Uterus (tissue), 4 donors: Measurements from ENCODE around the gene SUSD3. TPM values are rescaled to one million over a fixed set of nuclear protein-coding genes. Genes with fewer than 3 reads are reported as not detected.

Experiments
- DNase-seq, 2 donors: peaks; one replicate each; pipeline ENCODE4 v3.0.0-alpha.2; 2019 to 2020
- H3K27ac ChIP-seq, 2 donors: fragments of 200-600 bp; sonication (generic); 1 replicate in 1 of 2; 2 replicates in 1 of 2; pipeline ENCODE4 v1.5.1; 2016 to 2018
- H3K27me3 ChIP-seq, 2 donors: fragments of 200-600 bp; sonication (generic); one replicate each; pipeline ENCODE4 v1.5.1; 2018 to 2019; ENCODE audit warnings: control low read depth in 1 of 2
- H3K36me3 ChIP-seq, 2 donors: fragments of 200-600 bp; sonication (generic); one replicate each; pipeline ENCODE4 v1.5.1; 2019; ENCODE audit warnings: control low read depth in 1 of 2
- H3K4me1 ChIP-seq, 2 donors: fragments of 200-600 bp; sonication (generic); one replicate each; pipeline ENCODE4 v1.5.1; 2018 to 2019; ENCODE audit warnings: control low read depth in 1 of 2
- H3K4me3 ChIP-seq, 2 donors: fragments of 200-600 bp; sonication (generic); 1 replicate in 1 of 2; 2 replicates in 1 of 2; pipeline ENCODE4 v1.5.1; 2018 to 2019; ENCODE audit warnings: mild to moderate bottlenecking in 1 of 2
- H3K9me3 ChIP-seq, 2 donors: fragments of 200-600 bp; sonication (generic); one replicate each; pipeline ENCODE4 v1.5.1; 2019; ENCODE audit warnings: control low read depth in 1 of 2
- POLR2A ChIP-seq, 2 donors: fragments of 450-650 bp; IDR thresholded peaks; one replicate each; pipeline ENCODE4 v1.6.1; 2016; ENCODE audit warnings: antibody characterized with exemption in 2 of 2, mild to moderate bottlenecking in 1 of 2, moderate library complexity in 1 of 2
- intact Hi-C: fragments of 100-400 bp; cut with DNase I; formaldehyde crosslinking; loops from one replicate; pipeline ENCODE4 v1.15.1; 2023; ENCODE audit warnings: low total_unique reads
- total RNA-seq, 4 donors: library from RNA; depleted of rRNA in 3 of 4; stranded (reverse); fragments of >200 nt in 3 of 4; gene quantifications; one replicate each; pipeline versions ENCODE4 v1.1.0 to v1.2.4, GENCODE V29; 2014 to 2023
- TF ChIP-seq, protein P1 (sequence below), 4 experiments: fragments of 200-600 bp in 2 of 4; fragments of 450-650 bp in 2 of 4; sonication (generic) in 2 of 4; IDR thresholded peaks; one replicate each; pipeline ENCODE4 v1.5.1; 2016 to 2019; ENCODE audit warnings: antibody characterized with exemption in 4 of 4, mild to moderate bottlenecking in 2 of 4, moderate library complexity in 1 of 4
- donor health status: DM: yes; HTN: yes; CAD: no.

Gene SUSD3
- total RNA-seq, 4 donors from 2014 or later = 9.3 to 52.7 (median 14.7) TPM

DNA sequence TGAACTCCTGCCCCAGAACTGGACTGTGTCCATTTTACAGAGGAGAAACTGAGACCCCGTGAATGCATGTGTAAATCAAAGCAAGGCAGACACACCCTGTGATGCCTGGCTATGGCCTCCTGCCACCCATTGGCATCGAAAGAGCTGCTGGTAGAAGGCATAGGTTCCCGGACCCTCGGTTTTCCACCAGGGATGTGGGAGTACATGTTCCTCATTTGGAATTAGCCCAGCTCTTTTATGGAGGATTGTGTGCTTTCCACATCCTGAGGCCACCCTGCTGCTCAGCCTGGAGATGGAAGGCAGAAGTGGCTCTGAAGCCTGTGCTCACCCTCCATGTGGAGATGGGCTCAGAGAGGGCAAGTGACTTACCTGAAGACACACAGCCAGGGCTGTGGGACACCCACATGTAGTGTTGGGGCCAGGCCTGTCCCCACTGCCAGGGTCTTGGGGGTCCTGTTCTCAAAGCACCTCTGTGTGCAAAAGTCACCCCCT is 2.8 kb downstream of the SUSD3 start:
- TF ChIP-seq, protein P1, sequence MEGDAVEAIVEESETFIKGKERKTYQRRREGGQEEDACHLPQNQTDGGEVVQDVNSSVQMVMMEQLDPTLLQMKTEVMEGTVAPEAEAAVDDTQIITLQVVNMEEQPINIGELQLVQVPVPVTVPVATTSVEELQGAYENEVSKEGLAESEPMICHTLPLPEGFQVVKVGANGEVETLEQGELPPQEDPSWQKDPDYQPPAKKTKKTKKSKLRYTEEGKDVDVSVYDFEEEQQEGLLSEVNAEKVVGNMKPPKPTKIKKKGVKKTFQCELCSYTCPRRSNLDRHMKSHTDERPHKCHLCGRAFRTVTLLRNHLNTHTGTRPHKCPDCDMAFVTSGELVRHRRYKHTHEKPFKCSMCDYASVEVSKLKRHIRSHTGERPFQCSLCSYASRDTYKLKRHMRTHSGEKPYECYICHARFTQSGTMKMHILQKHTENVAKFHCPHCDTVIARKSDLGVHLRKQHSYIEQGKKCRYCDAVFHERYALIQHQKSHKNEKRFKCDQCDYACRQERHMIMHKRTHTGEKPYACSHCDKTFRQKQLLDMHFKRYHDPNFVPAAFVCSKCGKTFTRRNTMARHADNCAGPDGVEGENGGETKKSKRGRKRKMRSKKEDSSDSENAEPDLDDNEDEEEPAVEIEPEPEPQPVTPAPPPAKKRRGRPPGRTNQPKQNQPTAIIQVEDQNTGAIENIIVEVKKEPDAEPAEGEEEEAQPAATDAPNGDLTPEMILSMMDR (IDR thresholded peaks at IDR 0.05) = no peak
- TF ChIP-seq POLR2A (IDR thresholded peaks at IDR 0.05) = no peak
- Histone ChIP-seq H3K4me1 (peaks cover 6 to 24% of the 10 kb centered on the region in 2 donors), H3K27me3 (no peaks in the 10 kb centered on the region), H3K4me3 (no peak overlapping the region), H3K27ac (peak overlapping the region; percentile 82 to 95), H3K36me3 (no peaks in the 10 kb centered on the region), H3K9me3 (no peaks in the 10 kb centered on the region)
- intact Hi-C loops = no loop called here
- peak; percentile 62 to 67 for DNase-seq

DNA sequence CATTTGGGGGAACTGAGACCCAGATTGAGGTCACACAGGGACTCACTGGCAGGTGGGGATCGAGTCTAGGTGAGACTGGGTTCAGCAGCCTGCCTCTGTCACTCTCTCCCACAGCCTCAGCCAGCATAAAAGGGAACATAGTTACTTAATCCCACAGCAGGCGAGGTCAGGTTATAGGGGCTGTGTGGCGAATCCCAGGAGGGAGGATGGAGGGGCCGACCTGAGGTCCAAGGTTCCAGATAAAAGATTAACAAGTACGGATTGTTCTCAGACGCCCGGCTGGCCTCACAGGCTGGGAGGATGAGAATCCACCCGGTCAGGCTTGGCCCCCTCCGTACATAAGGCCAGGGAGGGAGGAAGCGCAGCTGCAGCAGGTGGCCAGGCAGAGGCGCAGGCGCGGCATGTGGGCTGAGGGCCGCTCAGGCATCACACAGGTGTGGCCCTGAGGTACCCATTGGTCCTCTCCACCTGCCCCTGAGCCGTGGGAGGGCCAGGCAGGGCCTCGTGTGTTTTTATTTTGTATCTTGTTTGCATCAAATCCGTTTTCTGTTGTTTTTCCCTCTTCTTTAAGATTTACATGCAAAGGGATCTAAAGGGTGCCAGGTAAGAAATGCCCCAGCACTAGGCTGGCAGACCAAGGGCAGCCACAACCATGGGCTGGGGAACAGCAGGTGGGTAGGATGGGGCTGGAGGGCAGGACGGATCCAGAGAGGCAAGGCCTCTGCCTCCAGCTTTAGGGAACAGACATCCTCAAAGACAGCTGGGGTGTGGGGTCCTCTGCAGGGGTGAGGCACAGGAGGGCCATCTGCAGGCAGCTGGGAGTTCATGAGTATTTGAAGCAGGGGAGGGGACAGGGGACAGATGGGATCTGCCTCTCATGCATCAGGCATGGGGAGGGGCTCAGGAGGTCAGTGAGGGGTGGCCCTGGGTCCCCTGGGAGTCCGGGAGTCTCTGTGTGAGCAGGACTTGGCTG is 3.6 kb downstream of the SUSD3 start:
- Histone ChIP-seq H3K27me3 (no peaks in the 10 kb centered on the region), H3K4me1 (peaks cover 6 to 24% of the 10 kb centered on the region in 2 donors), H3K36me3 (no peaks in the 10 kb centered on the region), H3K27ac (peak overlapping the region; percentile 82 to 95), H3K9me3 (no peaks in the 10 kb centered on the region), H3K4me3 (no peak overlapping the region)
- intact Hi-C loops = no loop called here
- DNase-seq = peak in 1 of 2 donors; percentile 44
- TF ChIP-seq, protein P1 (IDR thresholded peaks at IDR 0.05) = no peak
- TF ChIP-seq POLR2A (IDR thresholded peaks at IDR 0.05) = no peak

DNA sequence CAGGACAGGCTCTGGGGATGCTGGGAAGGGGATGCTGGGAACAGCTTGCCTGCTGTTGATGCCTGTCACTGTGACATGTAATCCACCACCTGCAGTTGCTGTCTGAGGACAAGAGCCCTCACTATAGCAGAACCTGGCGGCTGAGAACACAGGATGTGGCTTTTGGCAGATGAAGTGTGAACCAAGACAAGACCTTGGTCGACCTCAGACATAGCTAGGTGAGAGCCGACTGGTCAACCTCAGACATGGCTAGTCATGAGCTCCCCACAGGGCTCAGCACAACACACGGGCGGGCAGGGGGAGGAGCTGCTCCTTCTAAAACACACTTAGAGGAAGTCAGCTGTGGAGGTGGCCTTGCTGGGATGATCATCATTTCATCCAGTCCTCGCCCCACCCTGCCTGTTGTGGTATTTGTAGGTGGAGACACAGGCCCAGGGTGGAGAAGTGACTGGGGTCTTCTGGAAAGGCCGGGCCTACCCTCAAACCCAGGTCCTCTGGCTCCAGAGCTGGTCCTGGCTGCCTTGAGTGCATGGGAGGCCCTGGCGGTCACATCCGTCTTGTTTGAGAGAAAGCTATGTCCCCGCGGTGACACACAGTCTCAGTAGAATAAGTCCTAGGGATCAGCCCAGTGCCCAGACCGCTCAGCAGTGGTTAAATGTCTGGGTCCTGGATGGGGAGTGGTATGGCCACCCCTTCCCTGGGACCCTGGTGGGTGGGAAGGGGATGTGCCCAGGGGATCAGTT is 6.1 kb downstream of the SUSD3 start:
- Histone ChIP-seq H3K27ac (peak overlapping the region; percentile 7 to 66), H3K4me1 (peaks cover 6 to 24% of the 10 kb centered on the region in 2 donors), H3K36me3 (no peaks in the 10 kb centered on the region), H3K4me3 (no peak overlapping the region), H3K9me3 (no peaks in the 10 kb centered on the region), H3K27me3 (no peaks in the 10 kb centered on the region)
- intact Hi-C loops = no loop called here
- TF ChIP-seq POLR2A (IDR thresholded peaks at IDR 0.05) = no peak
- TF ChIP-seq, protein P1 (IDR thresholded peaks at IDR 0.05) = no peak
- DNase-seq = no peak

DNA sequence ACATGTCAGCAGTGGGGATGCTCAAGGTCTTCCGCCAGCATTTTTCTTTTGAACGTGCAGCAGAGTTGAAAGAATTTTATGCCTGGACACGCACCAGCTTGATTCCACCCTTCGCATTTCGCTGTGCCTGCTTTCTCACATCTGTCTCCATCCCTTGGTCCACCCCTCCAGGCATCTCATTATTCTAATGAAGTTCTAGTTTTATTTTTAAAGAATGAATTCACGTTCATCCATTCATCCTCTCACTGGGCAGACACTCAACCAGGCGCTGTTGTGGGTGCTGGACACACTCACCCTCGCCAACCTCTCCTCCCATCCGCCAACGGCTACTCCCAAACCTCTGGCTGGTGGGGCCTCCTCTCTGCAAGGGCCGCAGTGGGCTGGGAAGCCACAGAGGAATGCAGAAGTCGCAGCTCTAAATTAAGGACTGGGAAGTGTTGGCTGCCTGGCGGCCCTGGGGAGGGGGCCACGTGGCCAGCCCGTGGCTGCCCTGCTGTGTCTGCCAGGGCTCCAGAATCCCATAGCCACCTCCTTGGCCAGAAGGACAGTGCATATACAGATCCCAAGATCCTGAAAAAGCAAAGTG is 6.7 kb downstream of the SUSD3 start:
- peaks cover 6 to 18% of the 10 kb centered on the region in 2 donors for H3K4me1 ChIP-seq
- no peak overlapping the region for H3K4me3 ChIP-seq
- TF ChIP-seq, protein P1 (IDR thresholded peaks at IDR 0.05) = no peak
- TF ChIP-seq POLR2A (IDR thresholded peaks at IDR 0.05) = no peak
- H3K27me3 ChIP-seq = no peaks in the 10 kb centered on the region
- no peaks in the 10 kb centered on the region for H3K9me3 ChIP-seq
- no peaks in the 10 kb centered on the region for H3K36me3 ChIP-seq
- DNase-seq = peak in 1 of 2 donors; percentile 44
- H3K27ac ChIP-seq = peak overlapping the region; percentile 7 to 66
- intact Hi-C loops = no loop called here
